Body of pancreas (tissue), 4 donors: ENCODE results near the gene KAT6B.

ENCODE experiments used
- POLR2A ChIP-seq, 3 donors: fragments of 450-650 bp; IDR thresholded peaks; one replicate each; pipeline ENCODE4 v1.6.1; 2016; ENCODE audit warnings: antibody characterized with exemption in 3 of 3, mild to moderate bottlenecking in 2 of 3
- TF ChIP-seq, protein P1 (sequence below), 7 experiments: fragments of 450-650 bp in 4 of 7; fragments of 200-600 bp in 3 of 7; sonication (generic) in 3 of 7; IDR thresholded peaks; one replicate each; pipeline ENCODE4 v1.5.1; 2016 to 2019; ENCODE audit warnings: antibody characterized with exemption in 7 of 7

DNA sequence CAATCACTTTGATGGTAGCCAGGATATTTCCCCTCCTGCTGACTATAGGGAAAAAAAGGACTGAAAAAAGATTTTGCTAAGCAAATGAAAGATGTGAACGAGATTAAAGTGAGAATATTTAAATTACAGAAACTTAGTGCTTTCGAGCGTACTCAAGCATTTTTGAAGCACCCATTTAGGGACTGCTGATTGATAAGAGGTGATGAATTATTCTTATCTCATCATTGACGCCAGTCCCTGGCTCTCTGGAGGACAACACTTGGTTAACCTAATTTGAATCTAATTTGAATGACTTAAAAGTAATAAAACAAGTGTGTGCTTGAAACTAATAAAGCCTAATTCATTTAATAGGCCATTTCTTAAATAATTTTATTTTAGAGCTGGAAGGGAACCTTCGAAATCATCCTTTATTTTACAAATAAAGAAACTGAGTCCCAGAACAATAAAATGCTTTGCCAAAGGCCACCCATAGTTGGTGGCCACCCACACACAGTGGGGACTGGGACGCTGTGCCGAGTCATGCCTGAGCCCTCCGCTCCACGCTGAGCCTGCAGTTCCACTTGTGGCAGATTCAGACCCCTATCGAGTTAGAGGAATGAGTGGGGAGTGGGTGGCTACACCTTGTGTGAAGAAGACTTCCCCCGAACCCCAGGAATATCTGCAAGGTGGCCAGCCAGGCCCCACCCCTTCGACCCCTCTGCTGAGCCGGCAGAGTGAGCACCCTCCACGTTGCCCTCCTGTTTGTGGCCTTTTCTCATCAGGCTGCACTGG is 223.9 kb downstream of the KAT6B start:
- no peak for TF ChIP-seq POLR2A (IDR thresholded peaks at IDR 0.05)
- TF ChIP-seq, protein P1, sequence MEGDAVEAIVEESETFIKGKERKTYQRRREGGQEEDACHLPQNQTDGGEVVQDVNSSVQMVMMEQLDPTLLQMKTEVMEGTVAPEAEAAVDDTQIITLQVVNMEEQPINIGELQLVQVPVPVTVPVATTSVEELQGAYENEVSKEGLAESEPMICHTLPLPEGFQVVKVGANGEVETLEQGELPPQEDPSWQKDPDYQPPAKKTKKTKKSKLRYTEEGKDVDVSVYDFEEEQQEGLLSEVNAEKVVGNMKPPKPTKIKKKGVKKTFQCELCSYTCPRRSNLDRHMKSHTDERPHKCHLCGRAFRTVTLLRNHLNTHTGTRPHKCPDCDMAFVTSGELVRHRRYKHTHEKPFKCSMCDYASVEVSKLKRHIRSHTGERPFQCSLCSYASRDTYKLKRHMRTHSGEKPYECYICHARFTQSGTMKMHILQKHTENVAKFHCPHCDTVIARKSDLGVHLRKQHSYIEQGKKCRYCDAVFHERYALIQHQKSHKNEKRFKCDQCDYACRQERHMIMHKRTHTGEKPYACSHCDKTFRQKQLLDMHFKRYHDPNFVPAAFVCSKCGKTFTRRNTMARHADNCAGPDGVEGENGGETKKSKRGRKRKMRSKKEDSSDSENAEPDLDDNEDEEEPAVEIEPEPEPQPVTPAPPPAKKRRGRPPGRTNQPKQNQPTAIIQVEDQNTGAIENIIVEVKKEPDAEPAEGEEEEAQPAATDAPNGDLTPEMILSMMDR (IDR thresholded peaks at IDR 0.05): no peak
